Neural crest cell (in vitro differentiated cells): Measurements from ENCODE around the gene SNHG17. TPM values are rescaled to one million over a fixed set of nuclear protein-coding genes. Genes with fewer than 3 reads are reported as not detected.
"Not testable (repeated sequence)": the region's sequence is repeated elsewhere in the genome, so short reads cannot be mapped to it uniquely, and the experiment has no call there.

Experiments
- DNase-seq: peaks from one replicate; pipeline ENCODE4 v3.0.0; 2021; ENCODE audit warnings: low read depth, mixed read lengths, low spot score
- H3K27ac Mint-ChIP-seq: one replicate; pipeline ENCODE4 v1.8.0; 2021; ENCODE audit warnings: mild to moderate bottlenecking, mixed read lengths; ENCODE audit not compliant: unreplicated experiment
- H3K27me3 Mint-ChIP-seq: 2 replicates; pipeline ENCODE4 v1.8.0; 2021; ENCODE audit warnings: low read depth, mild to moderate bottlenecking, mixed read lengths
- H3K36me3 Mint-ChIP-seq: 2 replicates; pipeline ENCODE4 v1.8.0; 2021; ENCODE audit warnings: low read depth, mild to moderate bottlenecking, mixed read lengths
- H3K4me1 Mint-ChIP-seq: 2 replicates; pipeline ENCODE4 v1.8.0; 2021; ENCODE audit warnings: mixed read lengths
- H3K4me3 Mint-ChIP-seq: one replicate; pipeline ENCODE4 v1.8.0; 2021; ENCODE audit warnings: mild to moderate bottlenecking, mixed read lengths
- H3K9me3 Mint-ChIP-seq: 2 replicates; pipeline ENCODE4 v1.8.0; 2021; ENCODE audit warnings: mixed read lengths
- CTCF ChIP-seq: fragments of 200-600 bp; sonication (generic); conservative IDR thresholded peaks from 2 replicates; pipeline ENCODE4 v1.5.0; 2021; ENCODE audit warnings: antibody characterized with exemption, mild to moderate bottlenecking
- total RNA-seq: library from RNA; stranded (reverse); gene quantifications from 2 replicates; pipeline ENCODE4 v1.2.1, GENCODE V29; 2021

SNHG17 gene
- total RNA-seq, 1 donor from 2014 or later = 65.5 TPM

DNA sequence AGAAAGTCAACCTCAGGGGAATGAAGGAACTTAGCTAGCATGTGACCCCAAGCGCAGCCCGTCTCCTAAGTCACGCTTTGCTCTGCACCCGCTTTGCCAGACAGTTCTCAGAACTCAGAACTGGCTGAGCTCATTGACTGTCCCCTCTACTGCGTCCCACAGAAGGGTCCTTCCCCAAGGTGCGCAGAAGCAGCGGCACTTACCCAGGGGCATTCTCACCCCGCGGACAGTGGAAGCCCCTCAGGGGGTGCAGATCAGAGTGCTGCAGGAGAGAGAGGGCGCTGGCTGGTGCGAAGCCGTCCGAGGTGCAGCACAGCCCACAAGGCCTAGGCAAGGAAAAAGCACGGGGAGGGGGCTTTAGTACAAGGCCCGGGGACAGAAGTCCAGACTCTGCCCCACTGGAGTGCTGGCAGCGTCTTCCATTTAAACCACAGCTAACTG, 807 bp downstream of the SNHG17 start:
- Mint-ChIP-seq H3K36me3 (peaks cover 32% of the 10 kb centered on the region), H3K27me3 (no peaks in the 10 kb centered on the region), H3K27ac (peak overlapping the region; percentile 99), H3K4me1 (peaks cover 28% of the 10 kb centered on the region), H3K9me3 (no peaks in the 10 kb centered on the region), H3K4me3 (peak overlapping the region; percentile 96)
- TF ChIP-seq CTCF = no peak
- DNase-seq = no peak

- peak overlapping the region; percentile 99 for H3K27ac Mint-ChIP-seq
- H3K36me3 Mint-ChIP-seq = peaks cover 34% of the 10 kb centered on the region
Observed at GRCh38 chr20:38433304-38433972, 1.7 kb downstream of the SNHG17 start.

DNA sequence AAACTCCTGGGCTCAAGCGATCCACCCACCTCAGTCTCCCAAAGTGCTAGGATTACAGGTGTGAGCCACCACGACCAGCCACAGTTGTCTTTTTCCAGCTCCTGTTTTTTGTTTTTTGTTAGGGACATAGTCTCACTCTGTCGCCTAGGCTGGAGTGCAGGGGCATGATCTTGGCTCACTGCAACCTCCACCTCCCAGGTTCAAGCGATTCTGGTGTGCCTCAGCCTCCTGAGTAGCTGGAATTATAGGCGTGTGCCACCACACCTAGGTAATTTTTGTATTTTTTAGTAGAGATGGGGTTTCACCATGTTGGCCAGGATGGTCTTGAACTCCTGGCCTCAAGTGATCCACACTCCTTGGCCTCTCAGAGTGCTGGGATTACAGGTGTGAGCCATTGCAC, 2.3 kb downstream of the SNHG17 start:
- peak overlapping the region; percentile 34 for H3K4me3 Mint-ChIP-seq
- H3K27ac Mint-ChIP-seq, DNase-seq, H3K27me3 Mint-ChIP-seq, H3K9me3 Mint-ChIP-seq: not testable (repeated sequence)
- peaks cover 34% of the 10 kb centered on the region for H3K36me3 Mint-ChIP-seq
- peaks cover 35% of the 10 kb centered on the region for H3K4me1 Mint-ChIP-seq

More at GRCh38 chr20:38433304-38433972, 1.7 kb downstream of the SNHG17 start:
- no peaks in the 10 kb centered on the region for H3K9me3 Mint-ChIP-seq
- peak overlapping the region; percentile 96 for H3K4me3 Mint-ChIP-seq
- TF ChIP-seq CTCF = no peak
- peaks cover 35% of the 10 kb centered on the region for H3K4me1 Mint-ChIP-seq
- no peak for DNase-seq
- H3K27me3 Mint-ChIP-seq = no peaks in the 10 kb centered on the region

DNA sequence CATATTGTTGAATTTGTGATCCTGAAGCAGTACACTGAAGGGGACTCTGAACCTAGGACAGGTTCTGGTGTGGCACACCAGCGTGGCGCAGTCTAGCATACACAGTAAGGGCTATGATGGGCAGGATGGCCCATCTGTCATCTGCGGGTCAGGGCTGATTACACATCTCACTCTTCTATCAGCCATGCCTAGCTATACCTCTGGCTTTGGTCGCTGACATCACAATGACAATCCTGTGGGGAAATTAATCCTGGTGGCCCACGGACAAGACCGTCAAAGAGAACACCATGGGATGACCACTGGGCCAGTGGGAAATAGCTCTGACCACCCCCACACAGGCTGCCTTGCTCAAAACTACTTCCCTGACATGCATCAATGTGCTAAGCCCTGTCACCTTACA, 2.8 kb downstream of the SNHG17 start:
- Mint-ChIP-seq H3K27ac (no peak overlapping the region), H3K4me1 (peaks cover 35% of the 10 kb centered on the region), H3K27me3 (no peaks in the 10 kb centered on the region), H3K9me3 (no peaks in the 10 kb centered on the region), H3K36me3 (peaks cover 34% of the 10 kb centered on the region), H3K4me3 (peak overlapping the region; percentile 50)
- TF ChIP-seq CTCF = no peak
- DNase-seq = no peak

- H3K4me3 Mint-ChIP-seq = peak overlapping the region; percentile 50
- H3K36me3 Mint-ChIP-seq = peaks cover 41% of the 10 kb centered on the region
Observed at GRCh38 chr20:38430679-38431325, 4.3 kb downstream of the SNHG17 start.

More at GRCh38 chr20:38430679-38431325, 4.3 kb downstream of the SNHG17 start:
- DNase-seq = no peak
- H3K27ac Mint-ChIP-seq = no peak overlapping the region
- H3K27me3 Mint-ChIP-seq = no peaks in the 10 kb centered on the region
- TF ChIP-seq CTCF = no peak
- no peaks in the 10 kb centered on the region for H3K9me3 Mint-ChIP-seq
- H3K4me1 Mint-ChIP-seq = peaks cover 35% of the 10 kb centered on the region
